Activated naive CD8-positive, alpha-beta T cell treated with anti-CD3 and anti-CD28 coated beads, Interleukin-2, amount 50 U/mL, for 16 hours (primary cell): Measurements from ENCODE around the gene RHOF.

Experiments
- DNase-seq: peaks from one replicate; pipeline ENCODE4 v3.0.0-alpha.2; 2020; ENCODE audit warnings: low read depth, low spot score

Gene RHOF

GRCh38 chr12:121819212-121819949, 25.9 kb upstream of the RHOF start:
- DNase-seq, result no peak

GRCh38 chr12:121817648-121818043, 24.2 kb upstream of the RHOF start:
- DNase-seq, result no peak

GRCh38 chr12:121816925-121817647, 23.6 kb upstream of the RHOF start:
- no peak for DNase-seq

- no peak for DNase-seq
Measured at GRCh38 chr12:121815263-121815662, 21.8 kb upstream of the RHOF start.

- DNase-seq, result no peak
Measured at GRCh38 chr12:121814429-121815119, 21.1 kb upstream of the RHOF start.

GRCh38 chr12:121813951-121814350, 20.5 kb upstream of the RHOF start:
- no peak for DNase-seq

GRCh38 chr12:121812921-121813896, 19.7 kb upstream of the RHOF start:
- no peak for DNase-seq

GRCh38 chr12:121812320-121812871, 18.9 kb upstream of the RHOF start:
- no peak for DNase-seq

- DNase-seq, result no peak
Measured at GRCh38 chr12:121811434-121812319, 18.2 kb upstream of the RHOF start.

- DNase-seq, result no peak
Measured at GRCh38 chr12:121810833-121811433, 17.4 kb upstream of the RHOF start.

- DNase-seq, result no peak
Measured at GRCh38 chr12:121810234-121810817, 16.8 kb upstream of the RHOF start.

GRCh38 chr12:121809712-121810116, 16.2 kb upstream of the RHOF start:
- DNase-seq, result no peak

GRCh38 chr12:121808623-121809022, 15.1 kb upstream of the RHOF start:
- no peak for DNase-seq

- no peak for DNase-seq
Measured at GRCh38 chr12:121807642-121808347, 14.3 kb upstream of the RHOF start.

- DNase-seq, result no peak
Measured at GRCh38 chr12:121806546-121807423, 13.3 kb upstream of the RHOF start.

GRCh38 chr12:121806009-121806545, 12.6 kb upstream of the RHOF start:
- DNase-seq, result no peak
